A172 (cell line): ENCODE results near the gene AFTPH. TPM values are rescaled to one million over a fixed set of nuclear protein-coding genes. Genes with fewer than 3 reads are reported as not detected.

ENCODE experiments used
- DNase-seq: peaks from one replicate; pipeline ENCODE4 v3.0.0-alpha.2; 2015; ENCODE audit warnings: low spot score
- total RNA-seq: library from RNA; depleted of rRNA; stranded (reverse); fragments of >200 nt; shearing (Covaris generic); gene quantifications from 2 replicates; pipeline ENCODE4 v1.2.3, GENCODE V29; 2014

Gene AFTPH
- total RNA-seq, 1 experiment from 2014 or later: 30.6 TPM

DNA sequence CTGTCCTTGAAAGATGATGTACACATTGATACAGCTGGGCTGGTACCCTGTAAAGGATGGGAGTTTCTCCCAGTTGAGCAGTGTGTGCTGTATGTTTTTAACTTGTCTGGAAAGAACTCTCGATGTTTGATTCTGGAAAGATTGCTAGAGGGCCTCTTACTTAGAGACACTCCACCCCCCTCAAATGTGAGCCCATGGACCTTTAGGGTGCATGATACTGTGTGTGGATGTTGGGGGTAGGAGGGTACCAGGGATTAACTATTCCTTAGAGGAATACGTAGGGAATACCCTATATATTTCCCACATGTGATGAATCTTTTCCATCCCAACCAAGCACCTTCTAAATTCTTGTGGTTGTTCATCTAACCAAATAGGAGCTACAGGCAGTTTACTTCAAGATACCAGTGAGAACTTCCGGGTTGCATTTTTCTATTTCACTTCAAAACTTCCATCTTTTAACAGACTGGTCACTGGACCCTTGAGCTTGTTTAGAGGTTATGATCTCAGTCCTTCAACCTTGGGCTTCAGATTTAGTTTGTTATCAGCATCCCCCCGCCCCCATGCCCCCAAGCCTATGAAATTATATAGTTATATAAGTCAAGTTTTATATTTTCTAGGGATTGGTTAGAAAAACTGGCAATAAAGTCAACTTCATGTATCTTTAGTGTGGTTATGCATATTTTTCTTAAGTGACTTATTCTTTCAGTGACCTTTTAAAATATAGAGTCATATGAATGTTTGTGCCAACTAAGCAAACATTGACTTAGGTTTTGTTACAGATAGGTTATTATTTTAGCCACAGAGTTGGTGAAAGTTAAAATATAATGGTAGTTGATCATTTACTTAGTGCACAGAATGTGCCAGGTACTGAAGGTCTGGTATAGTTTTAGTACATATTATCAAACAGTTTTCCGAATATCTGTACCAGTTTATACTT is 18.2 kb downstream of the AFTPH start:
- DNase-seq: no peak

DNA sequence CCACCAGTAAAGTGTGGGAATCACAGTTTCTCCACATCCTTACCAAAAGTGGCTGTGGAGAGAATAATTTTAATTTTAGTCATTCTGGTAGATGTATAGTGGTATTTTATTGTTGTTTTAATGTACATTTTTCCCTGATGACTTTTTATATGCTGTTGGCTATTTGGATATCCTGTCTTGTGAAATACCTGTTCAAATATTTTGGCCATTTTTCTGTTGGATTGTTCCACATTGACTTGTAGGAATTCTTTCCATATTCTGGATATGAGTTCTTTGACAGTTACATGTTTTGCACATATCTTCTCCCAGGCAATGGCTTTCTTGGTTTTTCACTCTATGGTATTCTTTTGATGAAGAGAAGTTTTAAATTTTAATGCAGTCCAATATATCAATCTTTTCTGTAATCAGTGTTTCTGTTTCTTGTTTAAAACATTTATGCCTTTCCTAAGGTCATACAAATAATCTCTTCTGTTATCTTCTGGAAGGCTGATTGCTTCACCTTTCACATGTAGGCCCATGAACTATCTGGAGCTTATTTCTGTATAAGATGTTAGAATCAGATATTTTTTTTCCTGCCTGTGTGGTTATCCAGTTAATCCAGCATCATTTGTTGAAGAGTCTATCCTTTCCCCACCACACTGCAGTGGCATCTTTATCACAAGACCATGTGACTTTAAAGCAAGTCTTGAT is 19.0 kb downstream of the AFTPH start:
- no peak for DNase-seq

DNA sequence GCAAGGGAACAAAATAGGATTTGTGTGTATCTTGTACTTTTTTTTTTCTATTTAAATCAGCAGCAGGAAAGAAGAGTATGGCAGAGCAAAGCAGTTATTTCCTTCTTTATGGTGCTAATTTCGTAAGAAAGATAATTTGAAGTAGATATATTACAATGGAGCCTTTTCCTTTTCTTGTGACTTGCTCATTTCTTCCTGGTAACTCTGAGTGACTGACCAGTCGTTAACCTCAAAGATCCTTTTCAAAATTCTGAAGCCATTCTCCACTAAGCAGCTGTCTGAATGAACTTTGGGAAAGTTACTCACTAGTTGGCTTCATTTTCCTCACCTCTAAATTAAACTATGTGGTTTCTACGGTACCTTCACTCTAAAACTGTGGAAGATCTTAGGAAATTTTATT is 24.6 kb downstream of the AFTPH start:
- no peak for DNase-seq

DNA sequence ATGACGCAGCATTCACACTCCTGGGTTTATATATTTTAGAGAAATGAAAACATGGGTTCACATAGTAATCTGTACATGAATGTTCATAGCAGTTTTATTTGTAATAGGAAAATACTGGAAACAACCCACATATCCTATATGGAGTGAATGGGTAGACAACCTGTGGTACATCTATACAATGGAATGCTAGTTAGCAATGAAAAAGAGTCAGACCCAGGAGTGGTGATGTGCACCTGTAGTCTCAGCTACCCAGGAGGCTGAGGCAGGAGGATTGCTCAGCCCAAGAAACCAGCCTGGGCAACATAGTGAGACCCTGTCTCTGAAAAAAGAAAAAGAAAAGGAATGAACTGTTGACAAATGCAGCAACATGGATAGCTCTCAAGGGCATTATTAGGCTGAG is 25.9 kb downstream of the AFTPH start:
- DNase-seq: no peak

DNA sequence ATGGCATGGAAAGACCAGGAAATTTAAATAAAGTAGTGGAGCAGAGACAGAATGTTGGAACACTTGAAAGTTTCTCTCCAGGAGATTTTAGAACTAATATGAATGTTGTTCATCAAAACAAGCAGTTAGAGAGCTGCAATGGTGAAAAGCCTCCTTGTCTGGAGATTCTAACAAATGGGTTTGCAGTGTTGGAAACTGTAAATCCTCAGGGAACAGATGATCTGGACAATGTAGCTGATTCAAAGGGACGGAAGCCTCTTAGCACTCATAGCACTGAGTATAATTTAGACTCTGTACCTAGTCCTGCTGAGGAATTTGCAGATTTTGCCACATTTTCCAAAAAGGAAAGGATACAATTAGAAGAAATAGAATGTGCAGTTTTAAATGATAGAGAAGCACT is 27.7 kb downstream of the AFTPH start:
- DNase-seq: no peak

DNA sequence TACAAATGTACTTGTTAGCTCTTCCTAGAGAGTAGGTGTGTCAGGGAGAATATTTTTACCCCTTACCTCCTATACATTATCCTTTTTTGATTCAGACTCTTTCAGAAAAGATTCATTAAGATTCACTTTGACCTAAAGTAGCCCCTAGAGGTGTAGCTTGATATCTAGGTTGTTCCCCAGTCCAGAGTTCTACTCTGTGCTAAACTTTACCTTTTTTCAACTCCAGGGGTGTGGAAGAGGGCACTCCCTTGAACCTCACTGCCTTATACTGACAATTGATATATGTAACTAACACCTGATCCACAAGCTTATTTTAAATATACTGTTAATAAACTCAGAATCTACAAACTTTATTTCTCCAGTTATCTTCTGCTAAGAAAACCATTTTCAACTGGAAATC is 30.0 kb downstream of the AFTPH start:
- DNase-seq: no peak

DNA sequence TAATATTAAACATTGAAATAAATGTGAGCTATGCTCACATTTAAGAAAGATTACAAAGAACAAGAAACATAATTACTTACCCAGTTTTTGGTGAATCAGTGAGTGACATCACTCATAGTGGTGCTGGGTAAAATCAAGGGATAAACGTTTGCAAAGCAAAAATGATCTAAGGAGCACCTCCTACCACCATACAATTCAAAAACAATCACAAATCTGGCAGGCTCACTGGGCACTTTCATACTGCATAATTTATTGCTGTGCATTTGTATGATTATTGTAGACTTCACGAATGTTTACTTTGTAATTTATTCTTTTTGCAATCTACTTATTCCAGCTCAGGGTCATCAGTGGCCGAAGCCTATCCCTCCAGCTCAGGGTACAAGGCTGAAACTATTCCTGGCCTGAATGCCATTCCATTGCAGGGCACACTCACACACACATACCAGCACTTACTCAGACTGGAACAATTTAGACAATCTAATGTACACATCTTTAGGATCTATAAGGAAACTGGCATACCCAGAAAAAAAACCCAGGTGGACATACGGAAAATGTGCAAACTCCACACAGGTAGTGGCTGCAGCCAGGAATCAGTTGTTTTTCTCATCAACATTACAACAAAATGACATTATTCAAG is 34.4 kb downstream of the AFTPH start:
- no peak for DNase-seq

DNA sequence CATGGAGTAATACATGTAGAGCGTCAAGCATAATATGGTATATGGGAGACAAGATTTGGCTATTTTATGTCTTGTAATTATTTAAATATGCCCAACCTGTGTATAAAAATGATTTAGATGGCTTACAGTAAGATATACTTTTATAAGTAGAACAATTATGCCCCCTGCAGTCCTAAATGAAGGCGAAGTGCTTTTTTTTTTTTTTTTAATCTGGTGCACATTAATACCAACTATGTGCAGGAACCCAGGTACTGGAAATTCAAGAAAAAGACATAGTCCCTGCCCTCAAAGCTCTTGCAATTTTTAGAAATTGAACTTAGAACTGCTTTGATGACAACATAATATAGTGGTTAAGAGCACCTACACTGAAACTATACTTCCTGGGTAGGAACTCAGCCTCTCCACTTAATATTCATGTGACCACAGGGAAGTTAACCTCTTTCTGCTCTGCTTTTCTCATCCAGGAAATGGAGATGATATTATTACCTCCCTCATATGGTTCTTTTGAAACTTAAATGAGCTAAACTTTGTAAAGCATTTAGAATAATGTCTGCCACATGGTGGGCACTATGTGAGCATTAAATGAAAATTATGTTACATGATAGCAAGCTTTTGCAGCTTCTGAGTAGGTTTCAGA is 38.1 kb downstream of the AFTPH start:
- DNase-seq: no peak

DNA sequence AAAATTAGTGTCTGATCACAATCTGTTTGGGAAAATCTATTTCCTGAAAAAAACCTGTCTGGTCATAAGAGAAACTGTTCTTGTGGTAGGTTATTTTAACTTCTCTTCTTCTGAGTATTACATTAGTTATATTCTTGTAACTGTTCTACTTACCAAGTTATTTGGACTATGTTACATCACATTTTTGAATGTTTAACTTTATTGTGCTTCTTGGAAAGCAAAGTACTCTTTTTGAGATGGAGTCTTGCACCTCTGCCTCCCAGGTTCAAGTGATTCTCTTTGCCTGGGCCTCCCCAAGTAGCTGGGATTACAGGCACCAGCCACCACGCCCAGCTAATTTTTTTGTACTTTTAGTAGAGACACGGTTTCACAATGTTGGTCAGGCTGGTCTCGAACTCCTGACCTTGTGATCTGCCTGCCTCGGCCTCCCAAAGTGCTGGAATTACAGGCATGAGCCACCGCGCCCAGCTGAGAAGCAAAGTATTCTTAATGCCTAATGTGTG is 39.4 kb downstream of the AFTPH start:
- no peak for DNase-seq

DNA sequence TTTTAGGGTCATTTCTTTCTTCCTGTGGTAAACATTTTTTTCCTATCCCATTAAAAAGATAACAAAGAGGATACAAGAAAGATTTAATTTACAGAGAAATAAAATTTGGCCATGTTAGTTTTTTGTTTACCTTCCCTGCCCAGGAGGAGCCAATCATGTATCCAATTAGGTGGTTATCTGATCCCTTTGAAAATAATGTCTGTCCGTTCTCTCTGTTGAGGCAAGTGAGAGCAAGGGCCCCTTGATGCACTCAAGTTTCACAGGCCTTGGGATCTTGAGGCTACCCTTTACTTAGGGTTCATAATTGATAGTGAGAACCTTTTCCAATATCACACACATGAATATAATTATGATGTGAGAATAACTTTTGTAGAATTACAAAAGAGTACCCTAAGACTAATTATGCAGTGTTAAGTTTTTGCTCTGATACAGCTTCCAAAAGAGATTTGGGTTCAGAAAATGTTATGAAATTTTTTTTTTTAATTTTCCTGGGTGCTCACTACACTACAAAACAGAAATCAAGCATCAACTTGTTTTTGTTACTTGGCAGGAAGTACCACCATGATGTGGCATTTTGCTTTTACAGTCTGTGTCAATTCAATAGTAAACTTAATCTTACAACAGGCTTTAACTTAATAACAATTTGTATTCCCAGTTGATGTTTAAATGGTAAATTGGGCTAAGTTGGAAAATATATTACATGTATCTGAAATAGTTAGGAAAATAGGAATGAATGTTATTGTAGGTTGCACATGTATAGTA is 42.0 kb downstream of the AFTPH start:
- DNase-seq: no peak

DNA sequence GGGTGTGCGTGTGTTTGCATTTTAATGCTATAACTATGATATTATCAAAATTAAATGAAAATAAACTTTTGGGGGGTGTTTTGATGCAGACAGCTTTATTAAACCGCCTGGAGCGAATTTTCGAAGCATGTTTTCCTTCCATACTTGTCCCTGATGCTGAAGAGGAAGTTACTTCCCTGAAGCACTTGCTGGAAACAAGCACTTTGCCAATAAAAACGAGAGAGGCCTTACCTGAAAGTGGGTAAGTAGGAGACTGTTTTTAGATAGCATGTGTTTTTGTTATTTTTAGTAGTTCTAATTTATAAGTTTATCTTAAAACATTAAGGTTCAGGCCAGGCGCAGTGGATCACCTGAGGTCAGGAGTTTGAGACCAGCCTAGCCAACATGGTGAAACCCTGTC is 43.3 kb downstream of the AFTPH start:
- DNase-seq: no peak

DNA sequence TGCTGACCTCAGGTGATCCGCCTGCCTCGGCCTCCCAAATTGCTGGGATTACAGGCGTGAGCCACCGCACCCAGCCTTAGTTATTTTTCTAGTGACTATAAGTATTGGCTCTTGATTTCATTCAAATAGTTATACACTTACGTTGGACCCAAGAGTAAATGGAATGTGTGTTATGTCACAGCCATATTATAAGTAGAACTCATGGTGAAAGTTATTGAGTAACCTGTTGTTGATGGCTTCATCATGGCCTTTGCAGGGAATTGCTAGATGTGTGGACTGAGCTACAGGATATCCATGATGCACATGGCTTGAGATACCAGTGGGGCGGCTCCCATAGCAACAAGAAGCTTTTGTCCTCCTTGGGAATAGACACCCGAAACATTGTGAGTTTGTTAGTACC is 44.7 kb downstream of the AFTPH start:
- DNase-seq: no peak

DNA sequence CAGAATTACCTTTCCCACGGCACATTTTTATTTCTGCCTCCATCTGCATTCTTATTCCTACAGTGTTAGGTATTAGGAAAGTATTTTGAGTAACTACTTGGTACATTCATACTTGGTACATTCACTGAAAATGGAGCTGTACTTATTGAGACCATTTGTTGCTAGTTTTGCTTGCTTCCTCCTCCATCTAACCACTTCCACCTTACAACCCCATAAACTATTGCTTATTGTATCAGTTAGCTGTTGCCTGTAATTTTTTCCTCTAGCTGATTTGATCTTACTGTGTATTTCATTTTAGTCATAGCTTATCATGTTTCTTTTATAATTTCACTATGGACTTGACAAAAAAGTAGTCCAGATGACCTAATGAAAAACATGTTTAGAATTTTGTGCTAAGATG is 50.7 kb downstream of the AFTPH start:
- no peak for DNase-seq

DNA sequence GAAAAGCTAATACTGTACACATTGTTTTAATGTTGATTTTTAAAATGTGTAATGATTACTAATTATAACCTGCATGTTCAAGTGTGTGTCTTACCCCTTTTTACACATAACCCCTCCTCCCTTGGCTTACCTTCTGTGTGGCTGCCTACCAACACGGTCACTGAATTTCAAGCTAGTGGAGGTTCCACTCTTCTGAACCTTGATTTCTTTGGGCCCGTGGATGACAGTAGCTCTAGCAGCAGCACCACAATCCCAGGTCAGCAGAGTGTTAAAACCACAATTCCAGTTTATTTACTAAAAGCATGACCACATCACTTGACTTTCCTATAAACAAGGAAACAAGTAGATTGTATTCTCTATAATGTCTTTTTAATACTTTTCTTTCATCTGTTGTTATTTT is 56.9 kb downstream of the AFTPH start:
- DNase-seq: no peak

DNA sequence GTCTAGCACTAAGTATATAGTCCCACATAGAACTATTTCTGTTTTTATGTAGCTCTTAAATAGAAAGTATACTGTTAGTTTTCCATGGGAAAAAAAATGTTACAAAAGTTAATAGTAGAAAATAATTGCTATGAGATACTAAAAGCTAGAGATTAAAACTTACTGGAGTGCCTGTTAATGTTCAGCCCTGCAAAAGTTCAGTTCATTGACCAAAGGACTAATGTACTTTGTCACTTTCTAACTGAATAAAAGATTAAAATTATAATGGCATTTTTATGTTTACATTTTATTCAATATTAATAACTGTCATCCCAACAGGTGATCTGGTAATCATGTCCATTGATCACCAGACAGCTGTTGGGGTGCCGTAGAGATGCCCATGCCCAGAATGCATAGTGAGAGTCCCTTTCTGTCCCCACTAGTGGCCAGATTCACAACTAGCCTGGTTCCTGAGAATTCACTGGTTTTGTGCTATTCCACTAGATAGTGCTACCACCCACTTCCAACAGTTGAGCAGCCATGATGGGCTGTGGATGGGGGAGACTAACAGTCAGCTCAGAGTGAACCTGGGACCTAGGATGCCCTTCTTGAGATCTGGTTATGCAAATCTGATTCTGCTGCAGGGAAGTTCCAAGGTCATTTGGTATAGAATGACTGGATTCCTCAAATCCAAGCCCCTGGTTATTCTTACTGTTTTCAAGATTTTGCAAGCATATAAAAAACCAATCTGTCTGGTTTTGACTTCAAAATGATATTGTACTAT is 57.8 kb downstream of the AFTPH start:
- DNase-seq: no peak

DNA sequence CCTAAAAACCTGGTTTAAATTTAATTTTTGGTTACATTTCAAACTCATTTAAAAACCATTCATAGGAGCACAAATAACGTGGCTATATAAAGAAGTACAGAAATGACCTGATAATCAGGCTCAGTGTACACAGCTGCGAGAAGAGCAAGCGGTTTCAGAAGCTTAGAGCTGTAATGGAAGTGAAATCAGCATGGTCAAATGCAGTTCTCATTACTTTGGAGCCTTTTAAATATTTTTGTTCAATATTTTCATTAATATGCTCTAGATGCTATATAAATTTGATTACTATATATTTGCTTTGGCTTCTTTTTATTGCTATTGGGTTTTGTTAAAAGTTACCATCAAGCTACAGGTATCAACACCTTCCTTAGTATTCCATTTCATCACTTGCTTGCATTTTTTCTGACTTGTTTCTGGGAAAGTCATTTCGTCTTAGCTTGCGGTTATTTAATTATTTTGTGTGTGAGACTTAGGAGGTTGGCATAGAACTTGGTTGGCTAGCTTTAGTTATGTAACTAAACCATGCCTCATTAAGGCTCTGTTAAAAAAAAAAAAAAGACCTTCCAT is 58.7 kb downstream of the AFTPH start:
- no peak for DNase-seq

DNA sequence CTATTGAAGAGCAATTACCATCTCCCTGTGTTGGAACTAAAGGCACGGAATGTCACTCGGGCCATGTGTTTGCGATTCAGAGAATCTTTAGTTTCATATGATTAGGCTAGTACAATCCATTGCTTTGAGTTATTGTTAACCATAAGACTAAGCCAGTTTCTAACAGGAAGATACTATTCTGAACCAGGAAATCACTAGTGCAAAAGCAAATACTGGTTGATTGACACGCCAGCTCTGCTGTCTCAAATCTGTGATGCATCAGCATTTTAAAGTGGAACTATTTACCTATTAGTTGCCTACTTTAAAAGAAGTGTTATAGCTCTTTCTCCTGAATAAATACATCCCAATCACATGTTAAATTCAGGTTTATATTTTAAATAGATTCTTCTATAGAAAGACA is 61.9 kb downstream of the AFTPH start:
- DNase-seq: no peak

DNA sequence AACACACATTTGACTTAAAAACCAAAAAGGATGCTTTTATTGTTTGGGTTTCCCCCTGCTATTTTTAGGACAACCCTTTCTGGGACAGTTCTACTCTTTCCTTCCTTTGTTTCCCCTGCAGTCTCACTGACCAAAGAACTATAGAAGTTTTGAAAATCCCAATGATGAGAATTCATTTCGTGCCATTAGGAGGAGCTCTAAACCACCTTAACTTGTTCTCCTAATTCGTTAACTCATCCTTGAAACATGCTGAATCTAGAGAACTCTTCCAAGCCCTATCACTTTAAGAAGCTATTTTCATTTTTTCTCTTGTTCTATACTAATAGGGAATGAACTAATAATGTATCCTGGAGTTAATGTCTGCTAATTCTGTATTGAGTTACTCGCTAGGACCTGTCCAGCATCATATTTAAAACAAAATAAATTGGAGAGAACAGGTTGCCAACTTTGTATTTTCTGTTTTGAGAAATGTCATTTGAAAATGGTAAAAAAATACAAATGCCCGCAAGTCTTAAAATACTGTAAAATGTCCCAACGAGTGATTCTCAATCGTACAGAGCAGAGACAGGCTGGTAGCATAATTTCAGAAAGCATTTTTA is 62.9 kb downstream of the AFTPH start:
- DNase-seq: peak; percentile 65

DNA sequence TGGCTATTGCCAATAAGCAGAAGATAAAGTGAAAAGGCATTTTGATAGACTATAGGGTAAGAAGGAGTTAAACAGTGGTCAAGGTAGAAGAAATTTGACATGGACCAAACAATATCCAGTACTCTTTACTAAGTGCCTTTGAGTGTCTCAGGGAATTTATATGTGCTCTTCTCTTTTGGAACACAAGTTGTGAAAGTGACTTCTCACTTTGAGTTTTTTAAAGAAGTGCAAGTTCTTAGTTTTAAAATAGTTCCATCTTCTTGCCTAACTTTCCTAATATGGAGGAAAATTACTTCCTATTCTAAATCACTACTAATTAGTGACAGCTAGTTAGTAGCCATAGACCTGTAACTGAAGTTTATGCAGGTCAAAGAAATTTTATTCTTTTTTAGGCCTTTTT is 63.4 kb downstream of the AFTPH start:
- no peak for DNase-seq

DNA sequence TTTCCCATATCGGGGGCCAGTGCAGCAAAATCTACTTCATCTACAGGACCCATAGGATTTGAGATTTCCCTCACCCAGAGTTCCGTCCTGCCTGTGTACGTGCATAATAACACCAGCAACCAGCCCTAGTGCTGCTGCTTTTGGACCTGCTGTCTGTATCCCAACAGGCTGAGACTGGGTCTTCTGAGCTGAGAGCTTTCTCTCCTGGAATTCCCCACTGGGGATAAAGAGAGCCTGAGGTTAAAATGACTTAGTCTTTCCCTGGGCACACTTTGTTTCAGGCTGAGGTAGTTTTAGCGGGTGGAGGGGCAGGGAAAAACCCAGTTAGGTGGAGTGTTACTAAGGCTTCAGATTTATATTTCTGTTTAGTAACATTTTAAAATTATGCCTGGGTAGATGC is 67.1 kb downstream of the AFTPH start:
- DNase-seq: no peak
